GM12874 (cell line): Measurements from ENCODE around the gene SLX4IP.

Experiments
- TF ChIP-seq, protein P1 (sequence below): IDR thresholded peaks from 2 replicates; pipeline ENCODE4 v1.5.1; 2011; ENCODE audit warnings: low read depth, mild to moderate bottlenecking, control low read depth, low read length, moderate library complexity; ENCODE audit not compliant: insufficient read depth

SLX4IP gene

GRCh38 chr20:10662661-10663458 lies 227.8 kb downstream of the SLX4IP start:
- TF ChIP-seq, protein P1, sequence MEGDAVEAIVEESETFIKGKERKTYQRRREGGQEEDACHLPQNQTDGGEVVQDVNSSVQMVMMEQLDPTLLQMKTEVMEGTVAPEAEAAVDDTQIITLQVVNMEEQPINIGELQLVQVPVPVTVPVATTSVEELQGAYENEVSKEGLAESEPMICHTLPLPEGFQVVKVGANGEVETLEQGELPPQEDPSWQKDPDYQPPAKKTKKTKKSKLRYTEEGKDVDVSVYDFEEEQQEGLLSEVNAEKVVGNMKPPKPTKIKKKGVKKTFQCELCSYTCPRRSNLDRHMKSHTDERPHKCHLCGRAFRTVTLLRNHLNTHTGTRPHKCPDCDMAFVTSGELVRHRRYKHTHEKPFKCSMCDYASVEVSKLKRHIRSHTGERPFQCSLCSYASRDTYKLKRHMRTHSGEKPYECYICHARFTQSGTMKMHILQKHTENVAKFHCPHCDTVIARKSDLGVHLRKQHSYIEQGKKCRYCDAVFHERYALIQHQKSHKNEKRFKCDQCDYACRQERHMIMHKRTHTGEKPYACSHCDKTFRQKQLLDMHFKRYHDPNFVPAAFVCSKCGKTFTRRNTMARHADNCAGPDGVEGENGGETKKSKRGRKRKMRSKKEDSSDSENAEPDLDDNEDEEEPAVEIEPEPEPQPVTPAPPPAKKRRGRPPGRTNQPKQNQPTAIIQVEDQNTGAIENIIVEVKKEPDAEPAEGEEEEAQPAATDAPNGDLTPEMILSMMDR: no peak

- TF ChIP-seq, protein P1: no peak
Observed at GRCh38 chr20:10663756-10664155, 228.7 kb downstream of the SLX4IP start.

DNA sequence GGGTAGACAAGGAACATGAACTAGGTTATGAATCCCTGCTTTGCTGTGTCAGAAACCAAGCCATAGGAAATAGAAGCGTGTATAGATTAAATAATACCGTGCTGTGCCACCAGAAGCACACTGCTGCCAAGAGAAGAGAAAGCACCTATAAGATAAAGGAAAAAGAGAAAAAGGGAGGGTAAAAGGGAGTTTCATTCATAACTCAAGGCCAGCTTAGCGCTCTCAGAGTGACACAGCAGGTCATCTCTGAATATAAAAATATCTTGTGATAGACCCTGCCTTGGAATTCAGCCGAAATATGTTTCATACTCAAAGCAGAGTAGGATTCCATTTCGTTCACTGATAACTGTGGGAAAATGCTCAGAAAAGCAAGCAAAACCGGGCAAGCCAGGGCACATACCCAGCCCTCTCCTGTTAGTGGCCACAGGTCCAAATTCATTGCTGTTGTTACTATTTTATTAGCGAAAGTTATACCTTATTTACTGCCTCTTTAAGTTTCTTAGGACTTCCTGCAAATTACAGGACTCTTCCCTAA lies 230.0 kb downstream of the SLX4IP start:
- TF ChIP-seq, protein P1: no peak

GRCh38 chr20:10665791-10666190 lies 230.7 kb downstream of the SLX4IP start:
- TF ChIP-seq, protein P1: no peak

DNA sequence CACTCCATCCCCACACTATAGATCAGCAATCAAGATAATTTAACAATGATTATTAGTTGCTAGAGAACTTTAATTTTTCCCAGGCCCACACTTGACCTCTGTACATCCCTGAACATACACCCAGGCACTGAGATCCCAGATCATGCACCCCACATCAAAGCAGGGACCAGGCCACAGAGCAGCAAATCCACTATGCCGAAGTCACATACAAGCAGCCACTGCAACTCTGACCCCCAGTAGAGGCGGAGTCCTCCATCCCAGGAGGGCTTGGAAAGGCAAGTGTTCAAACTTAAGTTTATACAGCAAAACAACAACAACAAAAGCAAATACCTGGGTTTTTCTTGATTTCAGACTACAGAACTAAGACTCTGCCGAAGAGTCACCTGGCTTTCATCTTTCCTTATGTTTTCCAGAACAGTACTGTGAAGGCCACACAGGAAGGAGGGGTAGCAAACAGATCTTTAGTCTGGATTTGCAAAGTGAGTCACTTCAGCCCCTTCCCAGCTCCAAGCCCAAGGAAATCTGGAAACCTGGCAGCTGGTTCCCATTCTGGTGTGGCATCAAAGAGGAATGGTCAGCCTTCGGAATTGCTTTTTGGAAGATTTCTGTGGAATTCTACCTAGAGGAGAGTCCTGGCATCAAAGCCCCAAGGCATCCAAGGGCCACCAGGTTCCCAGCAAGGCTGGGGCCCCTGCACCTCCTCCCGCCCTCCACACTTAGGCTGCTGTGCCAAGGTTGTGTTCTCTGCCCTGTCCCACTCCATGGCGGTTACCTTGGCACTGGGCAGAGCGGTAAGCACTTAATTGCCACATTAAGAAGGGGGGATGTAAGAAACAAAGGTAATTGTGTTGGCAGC lies 231.3 kb downstream of the SLX4IP start:
- TF ChIP-seq, protein P1: no peak

DNA sequence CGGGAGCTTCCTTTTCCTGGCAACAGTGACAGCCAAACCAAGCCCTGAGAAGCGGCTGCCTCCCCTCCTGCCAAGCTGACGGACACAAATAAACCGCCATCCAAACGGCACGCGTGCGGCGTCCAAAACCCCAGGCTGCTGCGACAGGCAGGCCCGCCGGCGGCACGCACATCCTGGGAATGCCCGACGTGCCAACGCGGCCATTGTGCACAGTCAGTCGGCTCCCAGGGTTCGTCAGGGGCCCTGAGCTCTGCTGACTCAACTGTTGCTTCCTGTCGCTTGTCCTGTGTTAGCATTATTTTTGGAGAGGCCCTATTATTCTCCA lies 231.9 kb downstream of the SLX4IP start:
- TF ChIP-seq, protein P1: no peak

DNA sequence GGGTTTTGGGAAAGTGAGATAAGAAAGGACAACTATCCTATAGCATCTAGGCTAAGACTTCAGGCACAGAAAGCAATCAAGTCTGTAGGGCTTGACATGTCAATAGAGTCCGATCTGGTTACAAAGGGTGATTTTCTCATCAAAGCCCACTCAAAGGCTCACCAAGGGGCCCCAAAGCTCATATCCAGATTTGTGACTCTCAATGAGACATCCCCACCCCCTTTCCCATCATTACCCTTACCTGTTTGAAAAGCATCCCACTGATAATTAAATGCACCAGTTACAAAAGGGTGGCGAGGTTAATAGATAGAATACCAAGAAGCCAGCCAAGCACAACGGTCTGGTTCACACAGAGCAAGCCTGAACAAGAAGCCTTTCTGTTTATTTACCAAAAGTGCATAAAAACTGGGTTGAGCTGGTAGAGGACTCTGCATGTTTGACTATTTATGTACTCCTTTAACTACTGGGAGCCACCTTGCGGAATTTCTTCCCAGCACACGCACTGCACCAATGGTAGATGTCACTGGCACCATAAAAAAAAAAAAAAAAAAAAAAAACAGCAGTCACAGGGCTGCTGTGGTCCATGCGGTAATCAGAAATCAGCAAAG lies 232.6 kb downstream of the SLX4IP start:
- TF ChIP-seq, protein P1: no peak
